GM19239 (cell line): ENCODE results near the gene ST3GAL3.

Experiments used
- DNase-seq: peaks from one replicate; pipeline ENCODE4 v3.0.0; 2011; ENCODE audit warnings: low spot score; ENCODE audit not compliant: insufficient read length
- FAIRE-seq: peaks from 2 replicates; lab custom pipeline; 2011; peaks lifted over from hg19 to GRCh38; lab: Jason Lieb, UNC

Gene ST3GAL3

GRCh38 chr1:43870306-43870705, 163.0 kb downstream of the ST3GAL3 start:
- FAIRE-seq = no peak

DNA sequence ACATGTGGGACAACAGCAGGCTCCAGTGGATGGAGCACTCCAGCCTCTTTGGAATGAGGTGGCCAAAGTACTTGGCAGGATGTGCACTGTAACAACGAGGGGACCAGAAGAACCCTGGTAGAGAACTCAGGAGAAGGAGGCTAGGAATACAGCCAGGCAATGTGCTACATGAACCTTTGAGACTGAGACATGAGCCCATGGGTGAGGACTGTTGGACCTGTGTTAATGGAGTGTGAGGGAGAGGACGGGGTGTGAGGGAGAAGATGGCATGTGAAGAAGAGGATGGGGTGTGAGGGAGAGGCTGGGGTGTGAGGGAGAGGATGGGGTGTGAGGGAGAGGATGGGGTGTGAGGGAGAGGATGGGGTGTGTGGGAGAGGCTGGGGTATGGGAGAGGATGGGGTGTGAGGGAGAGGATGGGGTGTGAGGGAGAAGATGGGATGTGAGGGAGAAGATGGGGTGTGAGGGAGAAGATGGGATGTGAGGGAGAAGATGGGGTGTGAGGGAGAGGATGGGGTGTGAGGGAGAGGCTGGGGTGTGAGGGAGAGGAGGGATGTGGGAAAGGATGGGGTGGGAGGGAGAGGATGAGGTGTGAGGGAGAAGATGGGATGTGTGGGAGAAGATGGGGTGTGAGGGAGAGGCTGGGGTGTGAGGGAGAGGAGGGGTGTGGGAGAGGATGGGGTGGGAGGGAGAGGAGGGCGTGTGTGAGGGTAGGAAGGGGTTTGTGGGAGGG, 164.0 kb downstream of the ST3GAL3 start:
- no peak for FAIRE-seq
- no peak for DNase-seq

More at GRCh38 chr1:43870306-43870705, 163.0 kb downstream of the ST3GAL3 start:
- no peak for DNase-seq

- FAIRE-seq (no peak), DNase-seq (no peak)
These were observed 164.9 kb downstream of the ST3GAL3 start for GRCh38 chr1:43872280-43872679.

DNA sequence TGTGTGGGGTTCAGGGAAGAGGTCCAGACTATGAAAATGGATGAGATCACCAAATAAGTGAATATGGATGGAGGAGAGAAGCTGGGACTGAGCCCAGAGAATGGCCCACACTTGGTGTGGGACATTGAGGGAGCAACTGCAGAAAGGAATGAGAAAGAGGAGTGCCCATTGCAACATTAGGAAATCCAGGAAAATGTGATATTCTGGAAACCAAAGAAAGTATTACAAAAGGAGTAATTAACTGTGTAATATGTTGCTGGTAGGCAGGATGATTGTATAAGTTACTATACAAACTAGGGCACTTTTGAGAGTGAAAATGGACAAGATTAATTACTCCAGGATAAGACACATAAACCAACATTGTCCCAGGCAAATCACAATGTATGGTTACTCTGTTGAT, 166.5 kb downstream of the ST3GAL3 start:
- FAIRE-seq (no peak), DNase-seq (no peak)

DNA sequence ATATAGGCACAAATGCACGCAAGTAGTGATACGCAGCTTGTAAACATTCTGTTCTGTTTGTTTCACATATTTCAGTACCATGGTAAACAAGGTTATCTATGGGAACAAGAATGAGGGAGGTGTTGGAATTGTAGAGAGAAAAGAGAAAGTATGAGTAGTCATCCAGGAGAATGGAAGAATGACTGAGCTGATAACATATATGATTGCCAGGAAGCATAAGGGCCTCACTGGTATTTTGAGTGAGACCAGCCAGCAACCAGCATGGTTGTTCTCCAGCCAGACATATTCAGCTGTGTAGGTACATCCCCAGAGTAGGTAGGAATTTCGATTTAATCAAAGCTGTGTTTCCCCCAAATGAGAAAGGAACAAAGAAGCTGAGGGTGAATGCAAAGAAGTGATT, 167.4 kb downstream of the ST3GAL3 start:
- DNase-seq (no peak), FAIRE-seq (no peak)

GRCh38 chr1:43875331-43875730, 168.0 kb downstream of the ST3GAL3 start:
- DNase-seq (no peak), FAIRE-seq (no peak)

DNA sequence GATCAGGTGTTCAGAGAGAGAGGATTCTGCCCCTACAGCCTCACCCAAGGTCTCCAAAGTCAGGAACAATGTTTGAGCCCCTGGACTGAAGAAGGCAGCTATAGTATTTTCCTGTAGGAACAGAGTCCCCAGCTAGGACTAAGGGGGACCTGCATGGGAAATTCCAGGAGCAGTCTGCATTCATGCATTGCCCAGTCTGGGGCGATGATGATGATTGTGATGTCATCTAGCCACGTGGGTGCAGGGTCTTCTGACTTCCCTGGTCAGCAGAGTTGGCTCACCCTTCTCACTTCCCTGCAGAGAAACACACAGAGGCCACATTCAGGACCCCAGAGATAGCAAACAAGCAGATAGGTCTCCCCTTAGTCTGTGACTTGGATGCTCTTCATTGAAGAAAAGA, 169.8 kb downstream of the ST3GAL3 start:
- FAIRE-seq = no peak
- DNase-seq = no peak

- no peak for FAIRE-seq
- no peak for DNase-seq
These were observed 171.1 kb downstream of the ST3GAL3 start for GRCh38 chr1:43878440-43878839.

- no peak for DNase-seq
- no peak for FAIRE-seq
These were observed 171.5 kb downstream of the ST3GAL3 start for GRCh38 chr1:43878854-43879253.

DNA sequence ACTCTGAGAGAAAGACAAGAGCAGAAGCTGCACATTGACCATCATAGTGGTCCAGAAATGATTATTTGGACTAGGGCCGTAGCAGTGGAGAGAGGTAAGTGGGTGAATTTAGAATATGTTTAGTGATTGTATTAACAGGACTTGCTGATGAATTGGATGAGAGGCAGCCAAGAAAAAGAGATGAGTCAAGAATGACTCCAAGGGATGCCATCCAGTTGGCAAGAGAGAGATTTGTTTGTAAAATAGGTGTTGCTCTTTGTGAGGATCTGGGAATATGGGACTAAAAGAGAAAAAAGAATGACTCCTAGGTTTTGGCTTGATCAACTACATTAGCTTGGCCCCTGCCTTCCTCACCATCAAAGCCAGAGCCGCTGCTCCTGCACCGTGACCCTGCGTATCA, 172.1 kb downstream of the ST3GAL3 start:
- FAIRE-seq (no peak), DNase-seq (no peak)

- DNase-seq (no peak), FAIRE-seq (no peak)
These were observed 172.7 kb downstream of the ST3GAL3 start for GRCh38 chr1:43879996-43880395.

- DNase-seq = no peak
- no peak for FAIRE-seq
These were observed 173.3 kb downstream of the ST3GAL3 start for GRCh38 chr1:43880604-43881003.

GRCh38 chr1:43881415-43881814, 174.1 kb downstream of the ST3GAL3 start:
- DNase-seq (no peak), FAIRE-seq (no peak)

DNA sequence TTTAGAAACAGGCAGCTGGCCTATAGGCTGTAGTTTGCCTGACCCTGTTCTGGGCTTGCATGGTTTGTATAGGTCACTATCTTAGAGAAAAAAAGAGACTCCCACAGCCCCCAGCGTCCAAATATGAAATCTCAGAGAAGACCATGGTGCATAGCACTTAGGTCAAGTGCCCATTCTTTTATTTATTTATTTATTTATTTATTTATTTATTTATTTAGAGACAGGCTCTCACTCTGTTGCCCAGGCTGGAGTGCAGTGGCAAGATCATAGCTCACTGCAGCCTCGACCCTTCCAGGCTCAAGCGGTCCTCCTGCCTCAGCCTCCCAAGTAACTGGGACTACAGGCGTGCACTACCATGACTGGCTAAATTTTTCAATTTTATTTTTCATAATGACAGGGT, 175.4 kb downstream of the ST3GAL3 start:
- FAIRE-seq (no peak), DNase-seq (no peak)

DNA sequence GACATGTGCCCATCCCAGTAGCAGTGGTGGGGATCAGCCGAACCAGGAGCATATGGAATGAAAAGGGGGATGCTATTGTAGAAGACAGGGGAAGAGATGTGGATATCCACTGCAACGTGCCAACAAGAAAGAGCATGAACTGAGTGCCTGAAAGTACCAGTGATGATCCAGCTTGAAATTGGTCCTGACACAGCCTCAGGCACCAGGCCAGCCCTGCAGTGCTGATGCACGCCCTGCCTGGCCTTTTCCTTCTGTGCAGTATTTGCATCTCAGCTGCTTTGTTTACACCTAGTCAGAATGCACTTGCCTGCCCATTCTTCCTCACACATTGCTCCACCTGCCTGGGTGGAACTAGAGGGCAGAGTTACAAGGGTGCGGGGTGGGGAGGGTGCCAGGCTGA, 176.0 kb downstream of the ST3GAL3 start:
- FAIRE-seq (no peak), DNase-seq (no peak)

GRCh38 chr1:43885279-43885801, 178.0 kb downstream of the ST3GAL3 start:
- FAIRE-seq (no peak), DNase-seq (no peak)

DNA sequence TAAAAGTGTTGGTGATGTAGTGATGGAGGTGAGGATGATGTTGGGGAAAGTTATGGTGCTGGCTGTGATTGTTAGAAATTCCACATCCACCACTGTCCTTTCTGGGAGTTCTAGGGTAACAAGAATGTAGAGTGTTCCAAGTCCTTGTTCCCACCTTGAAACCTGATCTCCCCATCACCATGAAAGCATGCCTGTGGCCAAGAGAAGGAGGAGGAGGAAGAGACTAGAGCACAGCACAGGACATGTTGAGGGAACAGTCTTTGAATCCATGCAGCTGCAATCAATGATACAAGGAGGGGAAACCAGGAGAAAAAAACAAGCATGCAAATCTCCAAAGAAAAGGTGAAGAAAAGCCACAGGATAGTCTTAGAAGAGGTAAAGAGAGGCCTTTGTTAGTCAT, 180.4 kb downstream of the ST3GAL3 start:
- DNase-seq (no peak), FAIRE-seq (no peak)

DNA sequence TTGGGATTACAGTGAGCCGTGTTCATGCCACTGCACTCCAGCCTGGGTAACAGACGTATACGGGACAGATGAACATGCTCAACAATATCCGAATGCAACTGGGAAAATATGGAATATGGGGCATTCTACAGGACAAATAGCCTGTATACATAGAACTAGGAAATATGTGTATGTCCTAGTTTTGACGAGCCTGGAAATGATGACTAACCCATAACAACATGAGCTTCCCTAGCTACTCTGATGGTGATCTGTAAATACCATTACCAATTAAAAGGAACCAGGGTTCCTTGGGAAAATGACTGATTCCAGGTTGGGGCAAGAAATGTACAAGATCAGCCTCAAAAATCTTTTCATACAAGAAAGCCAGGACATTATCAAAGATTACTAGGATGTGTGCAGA, 183.5 kb downstream of the ST3GAL3 start:
- DNase-seq (no peak), FAIRE-seq (no peak)

- FAIRE-seq (no peak), DNase-seq (no peak)
These were observed 185.7 kb downstream of the ST3GAL3 start for GRCh38 chr1:43893006-43893405.

- FAIRE-seq = no peak
These were observed 191.6 kb downstream of the ST3GAL3 start for GRCh38 chr1:43898981-43899380.

DNA sequence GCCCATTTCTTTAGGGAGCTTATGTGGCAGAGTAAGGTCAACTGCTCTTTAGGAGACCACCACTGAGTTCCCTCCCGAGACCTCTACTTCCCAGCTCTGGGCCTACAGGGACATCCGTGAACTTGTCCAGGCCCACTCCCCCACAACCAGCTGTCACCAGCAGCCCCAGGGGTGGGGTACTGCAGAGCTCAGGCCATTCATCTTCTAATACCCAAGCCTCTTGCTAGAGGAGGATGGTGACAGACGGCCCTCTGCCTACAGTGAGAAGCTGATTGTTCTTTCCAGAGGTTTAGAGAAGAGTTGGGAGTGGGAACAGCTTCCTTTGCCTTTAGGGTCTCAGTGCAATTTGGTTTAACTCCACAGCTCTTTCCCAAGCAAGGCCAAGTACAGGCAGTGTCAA, 193.1 kb downstream of the ST3GAL3 start:
- DNase-seq (no peak), FAIRE-seq (no peak)

More at GRCh38 chr1:43898981-43899380, 191.6 kb downstream of the ST3GAL3 start:
- no peak for DNase-seq
